Smooth muscle cell (in vitro differentiated cells): Measurements from ENCODE around the gene SLC11A1. TPM values are rescaled to one million over a fixed set of nuclear protein-coding genes. Genes with fewer than 3 reads are reported as not detected.

ENCODE experiments used
- DNase-seq: peaks from one replicate; lab custom pipeline; 2025; ENCODE audit not compliant: unreplicated experiment; lab: John Stamatoyannopoulos, UW
- H2AFZ ChIP-seq: fragments of 200-600 bp; sonication (generic); 2 replicates; pipeline ENCODE4 v1.6.0; 2016; ENCODE audit warnings: antibody characterized with exemption, low read depth, mild to moderate bottlenecking
- H3F3A ChIP-seq: fragments of 200-600 bp; sonication (generic); 2 replicates; pipeline ENCODE4 v1.6.0; 2017; ENCODE audit warnings: antibody characterized with exemption, low read depth
- H3K27ac ChIP-seq: fragments of 200-600 bp; sonication (generic); 2 replicates; pipeline ENCODE4 v1.5.1; 2016; ENCODE audit warnings: low read depth, mild to moderate bottlenecking
- H3K27me3 ChIP-seq: fragments of 200-600 bp; sonication (generic); 2 replicates; pipeline ENCODE4 v1.6.1; 2016; ENCODE audit warnings: low read depth, mild to moderate bottlenecking
- H3K36me3 ChIP-seq: fragments of 200-600 bp; sonication (generic); 2 replicates; pipeline ENCODE4 v1.5.1; 2016; ENCODE audit warnings: low read depth
- H3K4me1 ChIP-seq: fragments of 200-600 bp; sonication (generic); 2 replicates; pipeline ENCODE4 v1.5.1; 2016; ENCODE audit warnings: low read depth
- H3K4me2 ChIP-seq: fragments of 200-600 bp; sonication (generic); 2 replicates; pipeline ENCODE4 v1.6.0; 2016; ENCODE audit warnings: mild to moderate bottlenecking
- H3K4me3 ChIP-seq: fragments of 200-600 bp; sonication (generic); 2 replicates; pipeline ENCODE4 v1.5.1; 2016; ENCODE audit warnings: mild to moderate bottlenecking
- H3K79me2 ChIP-seq: fragments of 200-600 bp; sonication (generic); 2 replicates; pipeline ENCODE4 v1.6.0; 2016; ENCODE audit warnings: low read depth, mild to moderate bottlenecking
- H3K9ac ChIP-seq: fragments of 200-600 bp; sonication (generic); 2 replicates; pipeline ENCODE4 v1.6.0; 2016; ENCODE audit warnings: low read depth
- H3K9me3 ChIP-seq: fragments of 200-600 bp; sonication (generic); replicated peaks from 2 replicates; pipeline ENCODE4 v1.5.1; 2016; ENCODE audit warnings: low read depth
- H4K20me1 ChIP-seq: fragments of 200-600 bp; sonication (generic); 2 replicates; pipeline ENCODE4 v1.6.0; 2016; ENCODE audit warnings: low read depth
- WGBS: methylation state at CpG from one replicate; pipeline ENCODE4 v1.1.7; 2016; ENCODE audit warnings: low lambda C conversion rate; 5-methylcytosine and 5-hydroxymethylcytosine counted together
- polyA plus RNA-seq: library from polyadenylated mRNA; unstranded; fragments of >200 nt; fragmentation: Nextera tagmentation; extraction: Ambion mirVana; gene quantifications from 2 replicates; pipeline ENCODE4 v1.2.1, GENCODE V29; 2016
- total RNA-seq: library from RNA; depleted of rRNA; stranded (reverse); fragments of >200 nt; gene quantifications from 2 replicates; pipeline ENCODE4 v1.2.3, GENCODE V29; 2014
- TF ChIP-seq, protein P1 (sequence below): fragments of 200-600 bp; sonication (generic); IDR thresholded peaks from 2 replicates; pipeline ENCODE4 v1.5.1; 2017; ENCODE audit warnings: borderline replicate concordance, mild to moderate bottlenecking, antibody characterized with exemption; ENCODE audit not compliant: insufficient read depth, poor library complexity, severe bottlenecking

Gene SLC11A1
- total and polyA plus RNA-seq, 2 experiments from 2014 or later: 0.31 to 0.38 TPM

GRCh38 chr2:218354850-218355443 is 27.1 kb upstream of the SLC11A1 start:
- TF ChIP-seq, protein P1, sequence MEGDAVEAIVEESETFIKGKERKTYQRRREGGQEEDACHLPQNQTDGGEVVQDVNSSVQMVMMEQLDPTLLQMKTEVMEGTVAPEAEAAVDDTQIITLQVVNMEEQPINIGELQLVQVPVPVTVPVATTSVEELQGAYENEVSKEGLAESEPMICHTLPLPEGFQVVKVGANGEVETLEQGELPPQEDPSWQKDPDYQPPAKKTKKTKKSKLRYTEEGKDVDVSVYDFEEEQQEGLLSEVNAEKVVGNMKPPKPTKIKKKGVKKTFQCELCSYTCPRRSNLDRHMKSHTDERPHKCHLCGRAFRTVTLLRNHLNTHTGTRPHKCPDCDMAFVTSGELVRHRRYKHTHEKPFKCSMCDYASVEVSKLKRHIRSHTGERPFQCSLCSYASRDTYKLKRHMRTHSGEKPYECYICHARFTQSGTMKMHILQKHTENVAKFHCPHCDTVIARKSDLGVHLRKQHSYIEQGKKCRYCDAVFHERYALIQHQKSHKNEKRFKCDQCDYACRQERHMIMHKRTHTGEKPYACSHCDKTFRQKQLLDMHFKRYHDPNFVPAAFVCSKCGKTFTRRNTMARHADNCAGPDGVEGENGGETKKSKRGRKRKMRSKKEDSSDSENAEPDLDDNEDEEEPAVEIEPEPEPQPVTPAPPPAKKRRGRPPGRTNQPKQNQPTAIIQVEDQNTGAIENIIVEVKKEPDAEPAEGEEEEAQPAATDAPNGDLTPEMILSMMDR: no peak
- no peak overlapping the region for H2AFZ ChIP-seq
- no peak overlapping the region for H3K4me2 ChIP-seq
- no peaks in the 10 kb centered on the region for H3K27me3 ChIP-seq
- no peaks in the 10 kb centered on the region for H3K9me3 ChIP-seq
- no peak overlapping the region for H3K27ac ChIP-seq
- 92% methylated on average over 20 of the region's 20 CpGs for WGBS
- H3K4me1 ChIP-seq: peaks cover 11% of the 10 kb centered on the region
- H4K20me1 ChIP-seq: no peaks in the 10 kb centered on the region
- no peak for DNase-seq
- no peaks in the 10 kb centered on the region for H3F3A ChIP-seq
- H3K9ac ChIP-seq: no peak overlapping the region
- no peak overlapping the region for H3K4me3 ChIP-seq
- H3K36me3 ChIP-seq: no peaks in the 10 kb centered on the region
- no peaks in the 10 kb centered on the region for H3K79me2 ChIP-seq

GRCh38 chr2:218357236-218358177 is 24.6 kb upstream of the SLC11A1 start:
- no peak overlapping the region for H3K9ac ChIP-seq
- no peaks in the 10 kb centered on the region for H3K27me3 ChIP-seq
- no peak overlapping the region for H3K4me3 ChIP-seq
- H4K20me1 ChIP-seq: no peaks in the 10 kb centered on the region
- H3K36me3 ChIP-seq: no peaks in the 10 kb centered on the region
- H3K9me3 ChIP-seq: no peaks in the 10 kb centered on the region
- H3K79me2 ChIP-seq: no peaks in the 10 kb centered on the region
- DNase-seq: no peak
- 68% methylated on average over 17 of the region's 17 CpGs for WGBS
- peaks cover 11% of the 10 kb centered on the region for H3K4me1 ChIP-seq
- H2AFZ ChIP-seq: no peak overlapping the region
- H3F3A ChIP-seq: no peaks in the 10 kb centered on the region
- H3K27ac ChIP-seq: no peak overlapping the region
- no peak overlapping the region for H3K4me2 ChIP-seq
- TF ChIP-seq, protein P1: no peak

- H3K27me3 ChIP-seq: no peaks in the 10 kb centered on the region
- WGBS: 97% methylated on average over 4 of the region's 4 CpGs
- H3K9me3 ChIP-seq: no peaks in the 10 kb centered on the region
- no peak overlapping the region for H3K9ac ChIP-seq
- peaks cover 11% of the 10 kb centered on the region for H3K4me1 ChIP-seq
- no peak overlapping the region for H3K4me3 ChIP-seq
- H3K27ac ChIP-seq: no peak overlapping the region
- no peaks in the 10 kb centered on the region for H3K36me3 ChIP-seq
- H3F3A ChIP-seq: no peaks in the 10 kb centered on the region
- no peak overlapping the region for H2AFZ ChIP-seq
- no peak for DNase-seq
- H3K79me2 ChIP-seq: no peaks in the 10 kb centered on the region
- H3K4me2 ChIP-seq: no peak overlapping the region
- H4K20me1 ChIP-seq: no peaks in the 10 kb centered on the region
- TF ChIP-seq, protein P1: no peak
These were observed 21.6 kb upstream of the SLC11A1 start for GRCh38 chr2:218360453-218360852.
